ENCODE measurements around the gene ZNF75A. TPM values are rescaled to one million over a fixed set of nuclear protein-coding genes. Genes with fewer than 3 reads are reported as not detected.

The ZNF75A gene
- total RNA-seq, 2 donors from 2014 or later = 12.9 to 15.3 TPM

GRCh38 chr16:3292604-3293003 is 12.7 kb upstream of the ZNF75A start:
- peaks cover 0 to 73% (median 7%) of the 10 kb centered on the region in 3 donors for H3K9me3 ChIP-seq
- intact Hi-C loops (cut with DNase I) = no loop called here
- TF ChIP-seq POLR2A (IDR thresholded peaks at IDR 0.05) (no peak), CTCF (IDR thresholded peaks at IDR 0.05) (no peak)
- H3K4me3 ChIP-seq = no peak overlapping the region
- H3K36me3 ChIP-seq (replicated peaks in 1 of 2; ENCODE audit: insufficient read depth in 1 of 2, low read depth in 2 of 2) = peaks cover 25 to 27% of the 10 kb centered on the region in 2 donors
- 100% methylated on average over 3 of the region's 3 CpGs for WGBS, 2 donors
- H3K27ac ChIP-seq = no peak overlapping the region
- no peak for ATAC-seq
- H3K4me1 ChIP-seq = no peaks in the 10 kb centered on the region
- H3K27me3 ChIP-seq = no peaks in the 10 kb centered on the region
- DNase-seq = no peak

GRCh38 chr16:3295209-3295608 is 10.1 kb upstream of the ZNF75A start:
- Histone ChIP-seq H3K9me3 (peaks cover 0 to 57% (median 5%) of the 10 kb centered on the region in 3 donors), H3K36me3 (replicated peaks in 1 of 2; ENCODE audit: insufficient read depth in 1 of 2, low read depth in 2 of 2) (peaks cover 7 to 12% of the 10 kb centered on the region in 2 donors), H3K4me3 (no peak overlapping the region), H3K4me1 (no peaks in the 10 kb centered on the region), H3K27me3 (no peaks in the 10 kb centered on the region), H3K27ac (no peak overlapping the region)
- no peak for TF ChIP-seq CTCF (IDR thresholded peaks at IDR 0.05)
- TF ChIP-seq POLR2A (IDR thresholded peaks at IDR 0.05) = no peak
- DNase-seq = no peak
- WGBS, 2 donors = 30% methylated on average over 29 to 35 of the region's 45 CpGs
- ATAC-seq = no peak
- intact Hi-C loops (cut with DNase I) = no loop called here

GRCh38 chr16:3295783-3296182 is 9.5 kb upstream of the ZNF75A start:
- Histone ChIP-seq H3K9me3 (peaks cover 0 to 54% (median 5%) of the 10 kb centered on the region in 3 donors), H3K4me1 (no peaks in the 10 kb centered on the region), H3K27ac (no peak overlapping the region), H3K36me3 (replicated peaks in 1 of 2; ENCODE audit: insufficient read depth in 1 of 2, low read depth in 2 of 2) (peaks cover 2 to 8% of the 10 kb centered on the region in 2 donors), H3K4me3 (no peak overlapping the region), H3K27me3 (no peaks in the 10 kb centered on the region)
- intact Hi-C loops (cut with DNase I) = no loop called here
- ATAC-seq (no peak), DNase-seq (no peak)
- TF ChIP-seq POLR2A (IDR thresholded peaks at IDR 0.05) (no peak), CTCF (IDR thresholded peaks at IDR 0.05) (no peak)
- 70 to 79% methylated on average over 13 of the region's 13 CpGs for WGBS, 2 donors

GRCh38 chr16:3304370-3304769 is 927 bp upstream of the ZNF75A start:
- H3K9me3 ChIP-seq = peaks cover 0 to 45% (median 2%) of the 10 kb centered on the region in 3 donors

More at GRCh38 chr16:3304370-3304769, 927 bp upstream of the ZNF75A start:
- peaks cover 18% of the 10 kb centered on the region for H3K4me1 ChIP-seq
- no peak for TF ChIP-seq CTCF (IDR thresholded peaks at IDR 0.05)
- no peak for TF ChIP-seq POLR2A (IDR thresholded peaks at IDR 0.05)
- peaks cover 3 to 11% of the 10 kb centered on the region in 2 donors for H3K36me3 ChIP-seq (replicated peaks in 1 of 2; ENCODE audit: insufficient read depth in 1 of 2, low read depth in 2 of 2)
- DNase-seq = no peak
- WGBS, 2 donors = 71 to 72% methylated on average over 4 of the region's 4 CpGs
- intact Hi-C loops (cut with DNase I) = no loop called here
- H3K27me3 ChIP-seq = no peaks in the 10 kb centered on the region
- H3K27ac ChIP-seq = peak overlapping the region in 1 of 4 donors; percentile 88
- H3K4me3 ChIP-seq = no peak overlapping the region
- ATAC-seq = no peak
